GM12878 (cell line): ENCODE results near the gene VASP. TPM values are rescaled to one million over a fixed set of nuclear protein-coding genes. Genes with fewer than 3 reads are reported as not detected.

Experiments
- ATAC-seq: fragments of 200-7000 bp; cut with Tn5 transposase; 3 replicates; pipeline ENCODE4 v1.9.1; 2020; ENCODE audit warnings: mild to moderate bottlenecking, moderate library complexity
- BruUV-seq: library from RNA; stranded (reverse); fragments of 400-500 nt; replicated peaks from 2 replicates; lab custom pipeline; 2021; lab: Mats Ljungman, UMichigan
- CTCF ChIA-PET: fragments of 300-600 bp; sonication (Branson Sonifier 250); formaldehyde crosslinking; extraction: SDS; loops from one replicate; lab custom pipeline; 2021; ENCODE audit warnings: inconsistent platforms; lab: Yijun Ruan, JAX
- POLR2A ChIA-PET: fragments of 350-600 bp; formaldehyde crosslinking; extraction: SDS; loops from one replicate; lab custom pipeline; 2021; ENCODE audit warnings: inconsistent platforms; lab: Charles Lee
- RAD21 ChIA-PET: fragments of 300-600 bp; sonication (Branson Sonifier 250); formaldehyde crosslinking; loops from one replicate; lab custom pipeline; 2023; ENCODE audit warnings: antibody characterized with exemption; ENCODE audit not compliant: unreplicated experiment; lab: Charles Lee
- SMC1A ChIA-PET: fragments of 300-600 bp; sonication (Branson Sonifier 250); formaldehyde crosslinking; loops from one replicate; lab custom pipeline; 2023; ENCODE audit not compliant: unreplicated experiment, uncharacterized antibody; lab: Charles Lee
- DNase-seq: peaks from one replicate; pipeline ENCODE4 v3.0.0-alpha.2; 2011; ENCODE audit warnings: low read depth, low spot score
- FAIRE-seq: peaks from 3 replicates; lab custom pipeline; 2011; peaks lifted over from hg19 to GRCh38; lab: Jason Lieb, UNC
- H2AFZ ChIP-seq: 2 replicates; pipeline ENCODE4 v1.6.0; 2011; ENCODE audit warnings: low read depth, low read length, control low read depth; ENCODE audit not compliant: control insufficient read depth
- H3K27ac ChIP-seq: 2 replicates; pipeline ENCODE4 v1.5.1; 2011; ENCODE audit warnings: control low read depth; ENCODE audit not compliant: control insufficient read depth, insufficient read depth
- H3K27me3 ChIP-seq, 2 experiments: replicated peaks in 1 of 2; 2 replicates each; pipeline versions ENCODE4 v1.6.0 to v1.6.1; 2011; ENCODE audit warnings: low read length in 1 of 2; ENCODE audit not compliant: control insufficient read depth in 2 of 2, insufficient read depth in 2 of 2
- H3K36me3 ChIP-seq, 2 experiments: 2 replicates each; pipeline ENCODE4 v1.5.1; 2011; ENCODE audit warnings: low read length in 1 of 2; ENCODE audit not compliant: control insufficient read depth in 2 of 2, insufficient read depth in 2 of 2
- H3K4me1 ChIP-seq: 2 replicates; pipeline ENCODE4 v1.6.1; 2011; ENCODE audit warnings: mild to moderate bottlenecking, low read length, moderate library complexity, mixed read lengths; ENCODE audit not compliant: control insufficient read depth, insufficient read depth
- H3K4me2 ChIP-seq: 2 replicates; pipeline ENCODE4 v1.6.0; 2011; ENCODE audit warnings: control low read depth; ENCODE audit not compliant: control insufficient read depth, insufficient read depth
- H3K4me3 ChIP-seq: fragments of 200-600 bp; sonication (generic); 2 replicates; pipeline ENCODE4 v1.5.1; 2016
- H3K79me2 ChIP-seq: 2 replicates; pipeline ENCODE4 v1.6.0; 2011; ENCODE audit warnings: low read length; ENCODE audit not compliant: control insufficient read depth, insufficient read depth
- H3K9ac ChIP-seq: 2 replicates; pipeline ENCODE4 v1.8.0; 2011; ENCODE audit warnings: low read length, control low read depth, mixed read lengths; ENCODE audit not compliant: control insufficient read depth, insufficient read depth
- H3K9me3 ChIP-seq: replicated peaks from 3 replicates; pipeline ENCODE4 v1.5.1; 2011; ENCODE audit warnings: mild to moderate bottlenecking, low read length; ENCODE audit not compliant: control insufficient read depth, insufficient read depth
- H4K20me1 ChIP-seq: 2 replicates; pipeline ENCODE4 v1.6.0; 2011; ENCODE audit not compliant: control insufficient read depth, insufficient read depth
- DPF2 ChIP-seq: fragments of 450-650 bp; IDR thresholded peaks from 2 replicates; pipeline ENCODE4 v1.6.1; 2017; ENCODE audit warnings: mild to moderate bottlenecking
- EZH2 ChIP-seq: IDR thresholded peaks from 2 replicates; pipeline ENCODE4 v1.6.1; 2012; ENCODE audit warnings: low read depth, mild to moderate bottlenecking, control low read depth, inconsistent platforms, low read length, borderline replicate concordance; ENCODE audit not compliant: control insufficient read depth
- FOXM1 ChIP-seq: IDR thresholded peaks from 2 replicates; pipeline ENCODE4 v1.6.1; 2012; ENCODE audit warnings: low read depth, mild to moderate bottlenecking, inconsistent platforms, low read length, moderate library complexity
- MEF2B ChIP-seq: fragments of 450-650 bp; IDR thresholded peaks from 2 replicates; pipeline ENCODE4 v1.6.1; 2018; ENCODE audit warnings: mild to moderate bottlenecking, moderate library complexity; ENCODE audit not compliant: partially characterized antibody, poor library complexity, severe bottlenecking
- SMARCA5 ChIP-seq: fragments of 450-650 bp; IDR thresholded peaks from 2 replicates; pipeline ENCODE4 v1.6.1; 2017; ENCODE audit warnings: mild to moderate bottlenecking
- STAT3 ChIP-seq: IDR thresholded peaks from 2 replicates; pipeline ENCODE4 v1.6.1; 2011; ENCODE audit warnings: low read depth, low read length, improper control_type of control experiment
- ZNF592 ChIP-seq: fragments of 450-650 bp; IDR thresholded peaks from 2 replicates; pipeline ENCODE4 v1.6.1; 2017; ENCODE audit warnings: mild to moderate bottlenecking, moderate library complexity
- WGBS: methylation state at CpG from one replicate; pipeline ENCODE4 v1.1.6; 2016; ENCODE audit warnings: low lambda C conversion rate; ENCODE audit not compliant: insufficient replicate concordance, insufficient coverage; ENCODE audit errors: missing lambda C conversion rate; 5-methylcytosine and 5-hydroxymethylcytosine counted together
- in situ Hi-C: fragments of 300-500 bp; cut with MboI; formaldehyde crosslinking; loops from 9 replicates; pipeline ENCODE4 v1.14.3; 2018; ENCODE audit warnings: mixed read lengths
- intact Hi-C: fragments of 100-400 bp; cut with micrococcal nuclease; formaldehyde crosslinking; loops from one replicate; pipeline ENCODE4 v1.14.2; 2022; ENCODE audit not compliant: unreplicated experiment
- polyA plus RNA-seq, 11 experiments: library from polyadenylated mRNA; depleted of rRNA in 4 of 11; unstranded in 6 of 11; stranded (reverse) in 5 of 11; fragments of >200 nt; fragmentation: Nextera tagmentation in 4 of 11; fragmentation: Illumina TruSeq in 1 of 11; extraction: Ambion mirVana in 4 of 11; extraction: Trizol in 1 of 11; gene quantifications; 1 replicate in 1 of 11; 2 replicates in 10 of 11; pipeline versions ENCODE4 v1.2.1 to v1.2.3, GENCODE V29; 2011 to 2016; ENCODE audit warnings: inconsistent platforms in 2 of 11, missing spikeins in 2 of 11, low read depth in 1 of 11
- total RNA-seq, 4 experiments: library from RNA; depleted of rRNA in 3 of 4; stranded (reverse); fragments of >200 nt in 3 of 4; fragmentation: Illumina TruSeq in 1 of 4; extraction: Trizol in 1 of 4; gene quantifications; 2 replicates each; pipeline versions ENCODE4 v1.2.1 to v1.2.3, GENCODE V29; 2013 to 2021

VASP gene
- total and polyA plus RNA-seq, 10 of the 15 experiments (the other 5 are each of a cell fraction or from before 2014, with no cell fraction given): 19.5 to 298 (median 84.8) TPM

GRCh38 chr19:45568732-45569131 lies 61.5 kb downstream of the VASP start:
- TF ChIP-seq EZH2 (no peak), ZNF592 (no peak), FOXM1 (no peak), DPF2 (no peak), MEF2B (no peak), STAT3 (no peak), SMARCA5 (no peak)
- intact Hi-C loops (no loop called here), in situ Hi-C loops (no loop called here)
- no peak overlapping the region for H3K4me2 ChIP-seq
- 81% methylated on average over 3 of the region's 3 CpGs for WGBS
- H3K4me3 ChIP-seq: no peak overlapping the region
- ChIA-PET CTCF (interaction anchor here (1.0 to 1.7 kb wide), 2 partner anchors 41 to 76 kb away, joined by 3 to 4 read pairs; no protein-coding TSS in a partner anchor), POLR2A (no interaction called here), RAD21 (no interaction called here), SMC1A (no interaction called here)
- H3K27ac ChIP-seq: no peak overlapping the region
- H4K20me1 ChIP-seq: no peaks in the 10 kb centered on the region
- H3K36me3 ChIP-seq: no peaks in the 10 kb centered on the region; a peak in 1 of 4 replicates
- no peaks in the 10 kb centered on the region for H3K9me3 ChIP-seq
- no TSS peak for BruUV-seq
- H3K27me3 ChIP-seq: no peaks in the 10 kb centered on the region
- no peak for DNase-seq
- H2AFZ ChIP-seq: no peak overlapping the region
- FAIRE-seq: no peak
- no peak overlapping the region for H3K9ac ChIP-seq
- peaks cover 9% of the 10 kb centered on the region for H3K4me1 ChIP-seq
- no peak for ATAC-seq
- H3K79me2 ChIP-seq: peaks cover 17% of the 10 kb centered on the region
